ENCODE measurements around the gene CHST1.

CHST1 gene

DNA sequence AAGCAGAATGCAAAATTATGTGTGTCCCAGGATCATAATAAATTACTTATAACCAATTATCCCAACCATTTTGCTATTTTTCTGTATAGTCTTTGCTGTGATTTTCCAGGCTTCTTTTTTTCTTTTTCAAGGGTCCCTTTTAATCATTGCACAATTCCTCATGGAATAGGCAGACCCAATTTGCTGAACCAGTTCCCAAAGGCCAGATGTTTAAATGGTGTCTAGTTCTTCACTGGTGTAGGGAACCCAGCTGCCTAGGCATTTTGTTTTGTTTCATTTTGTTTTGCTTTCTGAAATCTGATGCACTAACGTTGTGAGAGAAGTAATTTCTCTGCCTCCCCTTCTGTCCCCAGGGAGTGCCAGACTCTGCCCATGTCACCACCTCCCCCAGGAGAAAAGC lies 60.4 kb downstream of the CHST1 start:
- no peak for DNase-seq (ENCODE audit: low read depth)

DNA sequence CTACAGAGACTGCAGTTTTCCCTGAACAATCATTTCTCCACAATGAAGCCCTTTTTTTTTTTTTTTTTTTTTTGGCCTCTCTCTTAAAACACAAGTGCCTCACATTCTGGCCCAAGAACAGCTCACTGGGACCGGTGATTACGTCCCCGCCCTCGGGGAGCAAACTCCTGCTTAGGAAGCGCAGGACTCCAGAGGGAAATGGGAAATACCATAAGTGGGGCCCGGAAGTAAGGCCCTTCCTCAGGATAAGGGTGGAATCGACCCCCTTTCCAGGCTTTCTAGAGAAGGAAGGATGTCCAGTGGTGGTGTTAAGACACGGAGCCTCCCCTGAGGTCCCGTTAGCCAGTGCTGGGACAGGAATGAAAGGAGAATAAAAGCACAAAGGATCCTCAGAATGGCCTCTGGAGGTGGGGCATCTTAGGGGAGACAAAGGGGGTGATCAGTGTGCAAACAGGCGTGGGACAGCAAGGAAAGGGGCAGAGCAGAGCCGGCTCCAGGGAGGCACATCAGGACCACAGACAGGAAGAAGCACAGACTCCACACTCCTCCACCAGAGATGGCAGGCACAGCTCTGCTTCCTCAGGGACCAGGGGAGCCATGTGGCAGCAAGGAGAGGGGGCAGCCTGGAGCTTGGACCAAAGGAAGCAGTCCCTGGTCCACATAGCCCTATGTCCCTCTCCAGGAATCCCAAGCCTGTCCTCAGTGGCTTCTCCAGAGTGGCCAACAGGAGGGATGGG lies 61.3 kb downstream of the CHST1 start:
- DNase-seq (ENCODE audit: low read depth), result no peak

DNA sequence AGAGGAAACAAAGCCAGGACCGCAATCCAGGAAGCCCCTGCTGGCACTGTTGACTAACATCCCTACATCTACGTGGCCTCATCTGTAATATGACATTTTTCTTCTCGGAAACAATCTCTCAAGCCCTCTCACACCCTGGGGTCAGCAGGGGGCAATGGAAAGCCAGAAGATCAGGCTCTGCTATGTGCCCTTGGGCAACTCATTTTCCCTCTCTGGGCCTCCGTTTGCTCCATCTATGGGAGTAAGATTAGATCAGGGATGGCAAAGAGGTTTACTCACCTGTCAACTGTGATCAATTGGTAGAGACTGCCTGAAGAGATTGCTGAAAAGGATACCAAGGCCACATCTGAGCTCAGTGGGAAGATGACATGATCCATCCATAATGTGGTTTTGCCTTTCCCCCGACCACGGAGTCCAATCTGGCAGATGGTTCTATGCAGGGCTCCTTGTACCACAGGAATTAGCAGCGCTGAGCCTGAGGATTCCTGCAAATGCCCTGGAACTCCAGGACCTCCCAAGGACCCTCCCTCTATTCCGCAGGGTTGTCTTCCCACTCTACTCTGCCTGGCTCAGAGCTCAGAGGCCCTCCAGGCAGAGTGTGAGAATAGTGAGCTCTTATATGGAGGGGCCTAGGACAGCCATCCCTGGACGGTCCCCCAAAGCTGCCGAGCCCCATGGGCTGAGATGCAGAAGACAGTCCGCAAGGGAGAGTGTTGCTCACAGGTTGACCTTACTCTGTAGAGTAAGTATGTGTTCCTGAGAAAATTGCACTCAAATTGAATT lies 66.1 kb downstream of the CHST1 start:
- DNase-seq (ENCODE audit: low read depth), result no peak
